ENCODE data around the gene LTB4R2. TPM values are rescaled to one million over a fixed set of nuclear protein-coding genes. Genes with fewer than 3 reads are reported as not detected.
"Not testable (repeated sequence)": the region's sequence is repeated elsewhere in the genome, so short reads cannot be mapped to it uniquely, and the experiment has no call there.

The LTB4R2 gene
- total RNA-seq, 1 donor from 2014 or later: 17.5 TPM

DNA sequence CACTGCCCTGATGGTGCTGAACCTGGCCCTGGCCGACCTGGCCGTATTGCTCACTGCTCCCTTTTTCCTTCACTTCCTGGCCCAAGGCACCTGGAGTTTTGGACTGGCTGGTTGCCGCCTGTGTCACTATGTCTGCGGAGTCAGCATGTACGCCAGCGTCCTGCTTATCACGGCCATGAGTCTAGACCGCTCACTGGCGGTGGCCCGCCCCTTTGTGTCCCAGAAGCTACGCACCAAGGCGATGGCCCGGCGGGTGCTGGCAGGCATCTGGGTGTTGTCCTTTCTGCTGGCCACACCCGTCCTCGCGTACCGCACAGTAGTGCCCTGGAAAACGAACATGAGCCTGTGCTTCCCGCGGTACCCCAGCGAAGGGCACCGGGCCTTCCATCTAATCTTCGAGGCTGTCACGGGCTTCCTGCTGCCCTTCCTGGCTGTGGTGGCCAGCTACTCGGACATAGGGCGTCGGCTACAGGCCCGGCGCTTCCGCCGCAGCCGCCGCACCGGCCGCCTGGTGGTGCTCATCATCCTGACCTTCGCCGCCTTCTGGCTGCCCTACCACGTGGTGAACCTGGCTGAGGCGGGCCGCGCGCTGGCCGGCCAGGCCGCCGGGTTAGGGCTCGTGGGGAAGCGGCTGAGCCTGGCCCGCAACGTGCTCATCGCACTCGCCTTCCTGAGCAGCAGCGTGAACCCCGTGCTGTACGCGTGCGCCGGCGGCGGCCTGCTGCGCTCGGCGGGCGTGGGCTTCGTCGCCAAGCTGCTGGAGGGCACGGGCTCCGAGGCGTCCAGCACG lies 6.1 kb downstream of the LTB4R2 start:
- intact Hi-C loops (cut with micrococcal nuclease): no loop called here

DNA sequence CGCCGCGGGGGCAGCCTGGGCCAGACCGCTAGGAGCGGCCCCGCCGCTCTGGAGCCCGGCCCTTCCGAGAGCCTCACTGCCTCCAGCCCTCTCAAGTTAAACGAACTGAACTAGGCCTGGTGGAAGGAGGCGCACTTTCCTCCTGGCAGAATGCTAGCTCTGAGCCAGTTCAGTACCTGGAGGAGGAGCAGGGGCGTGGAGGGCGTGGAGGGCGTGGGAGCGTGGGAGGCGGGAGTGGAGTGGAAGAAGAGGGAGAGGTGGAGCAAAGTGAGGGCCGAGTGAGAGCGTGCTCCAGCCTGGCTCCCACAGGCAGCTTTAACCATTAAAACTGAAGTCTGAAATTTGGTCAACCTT lies 6.6 kb downstream of the LTB4R2 start:
- intact Hi-C loops (cut with micrococcal nuclease): no loop called here

DNA sequence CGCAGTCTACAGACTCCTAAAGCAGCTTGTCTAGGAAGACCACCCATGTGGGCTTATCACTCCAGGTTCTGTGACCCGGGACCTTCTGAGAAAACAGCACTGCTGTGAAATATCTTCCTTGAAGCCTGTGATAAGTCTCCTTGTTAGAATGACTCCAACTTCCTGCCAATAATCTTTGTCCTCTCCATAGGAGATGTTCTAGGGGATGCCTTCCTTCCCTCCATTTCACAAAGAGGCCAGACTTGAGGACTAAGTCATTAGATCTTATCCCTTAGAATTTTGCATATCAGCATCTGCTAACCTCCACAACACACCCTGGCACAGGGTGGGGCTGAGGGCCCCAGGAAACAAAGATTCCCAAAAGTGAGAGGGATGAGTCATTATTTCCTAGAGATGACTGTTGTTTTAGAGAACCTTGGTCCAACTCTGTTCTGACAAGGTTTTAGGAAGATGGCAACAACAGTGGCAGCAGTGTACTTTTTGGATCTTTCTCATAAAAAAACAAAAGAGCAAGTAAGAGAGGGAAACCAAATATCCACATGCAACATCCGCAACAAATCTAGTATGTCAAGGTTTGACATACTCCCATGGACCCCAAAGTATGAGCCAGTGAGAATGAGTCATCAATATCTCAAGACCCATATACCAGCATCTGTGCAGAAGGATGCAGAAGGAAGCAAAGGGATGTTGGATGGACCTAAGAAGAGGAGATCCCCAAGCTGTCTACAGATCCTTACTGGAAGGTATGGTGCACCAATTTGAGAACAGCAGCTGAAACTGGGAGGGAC lies 7.4 kb downstream of the LTB4R2 start:
- intact Hi-C loops (cut with micrococcal nuclease): no loop called here

DNA sequence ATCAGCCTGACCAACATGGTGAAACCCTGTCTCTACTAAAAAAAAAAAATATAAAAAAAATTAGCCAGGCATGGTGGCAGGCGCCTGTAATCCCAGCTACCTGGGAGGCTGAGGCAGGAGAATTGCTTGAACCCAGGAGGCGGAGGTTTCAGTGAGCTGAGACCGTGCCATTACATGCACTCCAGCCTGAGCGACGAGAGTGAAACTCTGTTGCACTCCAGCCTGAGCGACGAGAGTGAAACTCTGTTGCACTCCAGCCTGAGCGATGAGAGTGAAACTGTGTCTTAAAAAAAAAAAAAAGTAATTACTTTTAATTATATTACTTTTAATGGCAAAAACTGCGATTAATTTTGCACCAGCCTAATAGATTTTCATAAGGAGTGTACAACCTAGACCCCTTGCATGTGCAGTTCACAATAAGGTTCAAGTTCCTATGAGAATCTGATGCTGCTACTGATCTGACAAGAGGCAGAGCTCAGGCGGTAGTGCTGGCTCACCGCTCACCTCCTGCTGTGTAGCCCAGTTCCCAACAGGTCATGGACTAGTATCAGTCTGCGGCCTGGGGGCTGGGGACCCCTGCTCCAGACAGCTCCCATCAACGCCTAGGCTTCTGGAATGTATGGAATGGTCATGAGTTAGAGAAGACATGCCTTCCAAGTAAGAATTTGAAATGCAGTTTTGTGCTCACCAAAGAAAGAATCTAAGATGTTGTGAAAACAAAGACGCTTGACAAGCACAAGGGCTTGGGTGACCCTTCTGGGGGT lies 11.5 kb downstream of the LTB4R2 start:
- intact Hi-C loops (cut with micrococcal nuclease): no loop called here

DNA sequence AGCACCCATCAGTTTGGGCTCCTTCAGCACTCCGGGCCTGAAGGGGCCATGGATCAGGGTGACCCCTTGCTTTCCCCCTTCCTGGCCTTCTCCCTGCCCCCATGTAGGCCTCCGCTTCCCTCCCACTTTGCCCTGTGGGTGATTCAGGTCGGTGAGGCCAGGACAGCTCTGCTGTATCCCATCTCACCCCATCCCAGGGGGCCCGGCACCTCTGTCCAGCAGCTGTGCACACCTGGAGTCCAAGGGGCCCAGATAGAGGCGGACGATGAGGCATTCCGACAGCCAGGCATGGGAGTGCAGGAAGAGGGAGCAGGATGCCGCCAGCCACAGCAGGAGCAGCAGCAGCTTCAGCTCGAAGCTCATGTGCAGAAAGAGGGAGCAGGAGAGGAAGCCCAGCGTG lies 12.7 kb downstream of the LTB4R2 start:
- intact Hi-C loops (cut with micrococcal nuclease): no loop called here

DNA sequence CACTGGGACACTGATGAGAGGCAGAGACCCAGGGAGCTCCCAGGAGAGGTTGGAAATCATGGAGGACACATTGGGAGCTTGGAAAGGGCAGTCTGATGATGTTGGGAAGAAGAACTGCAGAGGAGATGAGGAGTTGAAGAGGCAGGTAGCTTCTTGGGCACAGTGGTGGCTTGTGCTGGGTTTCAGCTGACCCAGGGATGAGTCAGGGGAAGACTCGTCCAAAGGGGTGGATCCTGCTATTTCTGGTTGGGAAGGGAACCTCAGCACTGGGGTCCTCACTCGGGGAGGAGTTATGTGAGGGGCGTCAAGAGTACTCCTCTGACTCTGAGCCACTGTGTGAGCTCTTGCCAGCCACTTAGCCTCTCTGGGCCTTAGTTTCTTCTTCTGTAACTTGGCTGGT lies 13.4 kb downstream of the LTB4R2 start:
- intact Hi-C loops (cut with micrococcal nuclease): no loop called here

DNA sequence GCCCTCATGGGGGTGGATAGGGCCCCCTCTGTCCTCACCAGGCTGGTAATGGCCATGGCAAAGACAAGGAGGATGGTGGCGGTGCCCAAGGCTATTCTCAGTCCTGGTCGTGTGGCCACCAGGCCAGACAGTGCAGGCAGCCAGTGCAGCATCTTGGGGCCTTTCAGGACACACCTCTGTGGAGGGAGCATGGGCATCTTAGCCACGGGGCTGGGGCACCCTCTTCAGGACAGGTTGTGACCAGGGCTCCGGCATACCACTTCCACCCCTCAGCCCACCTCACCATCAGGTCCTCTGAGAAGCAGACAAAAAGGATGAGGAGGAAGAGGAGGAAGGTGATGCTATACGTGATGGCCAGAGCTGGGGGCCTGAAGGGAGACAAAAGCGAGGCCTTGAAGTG lies 14.1 kb downstream of the LTB4R2 start:
- intact Hi-C loops (cut with micrococcal nuclease): no loop called here

DNA sequence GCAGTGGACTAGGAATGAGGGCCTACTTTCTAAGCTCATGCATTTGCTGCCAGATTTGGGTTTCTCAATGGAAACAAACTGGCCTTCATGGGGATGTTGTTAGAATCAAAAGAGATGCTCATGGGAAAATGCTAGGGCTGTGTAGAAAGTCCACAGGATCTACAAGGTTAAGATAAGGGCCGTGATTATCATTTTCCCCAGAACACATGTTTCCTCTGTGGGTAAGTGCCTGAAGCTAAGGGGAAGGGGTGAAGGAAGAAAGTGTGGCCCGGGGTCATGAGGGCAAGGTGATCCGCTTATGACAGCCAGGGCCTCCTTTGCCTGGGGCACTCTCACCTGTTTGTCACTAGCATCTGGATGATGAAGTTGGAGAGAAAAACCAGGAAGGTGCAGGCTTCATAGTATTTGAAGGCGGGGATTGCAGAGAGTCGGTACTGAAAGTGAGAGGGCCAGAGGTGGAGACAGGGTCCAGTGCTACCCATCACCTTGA lies 15.1 kb downstream of the LTB4R2 start:
- intact Hi-C loops (cut with micrococcal nuclease): no loop called here

DNA sequence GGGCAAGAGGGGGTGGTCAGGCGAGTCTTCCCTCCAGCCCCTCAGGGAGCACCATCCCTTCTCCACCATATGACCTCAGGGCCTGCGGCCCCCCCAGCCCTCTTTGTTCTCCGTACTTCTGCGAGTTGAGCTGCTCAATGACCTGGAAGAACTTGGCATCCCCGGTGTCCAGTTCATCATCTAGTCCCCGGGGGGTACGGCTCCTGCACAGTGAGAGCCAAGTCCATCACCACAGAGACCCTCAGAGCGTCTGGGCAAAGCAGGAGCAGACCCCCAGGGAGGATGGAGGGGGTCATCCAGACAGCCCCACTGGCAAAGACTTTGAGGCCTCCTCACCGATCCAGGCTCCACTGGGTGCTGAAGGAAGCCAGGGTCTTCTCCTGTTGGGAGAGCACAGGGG lies 16.0 kb downstream of the LTB4R2 start:
- intact Hi-C loops (cut with micrococcal nuclease): no loop called here

DNA sequence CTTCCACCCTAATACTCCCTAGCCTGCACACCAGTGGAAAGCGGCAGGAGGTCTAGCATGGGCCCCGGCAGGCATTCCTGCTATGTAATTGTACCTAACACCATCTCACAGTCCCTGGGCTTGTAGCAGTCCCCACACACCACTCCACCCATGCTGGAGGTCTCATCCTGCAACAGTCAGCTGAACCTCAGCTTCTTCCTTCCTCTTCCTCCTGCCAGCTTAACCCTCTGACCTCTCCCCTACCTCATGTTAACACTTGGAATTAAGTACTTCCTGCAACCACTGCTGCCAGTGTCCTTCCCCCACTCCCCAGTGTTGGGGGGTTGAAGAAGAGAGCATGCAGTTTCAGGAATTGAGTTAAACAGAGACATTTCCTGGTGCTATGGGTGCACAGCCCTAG lies 17.4 kb downstream of the LTB4R2 start:
- intact Hi-C loops (cut with micrococcal nuclease): no loop called here

DNA sequence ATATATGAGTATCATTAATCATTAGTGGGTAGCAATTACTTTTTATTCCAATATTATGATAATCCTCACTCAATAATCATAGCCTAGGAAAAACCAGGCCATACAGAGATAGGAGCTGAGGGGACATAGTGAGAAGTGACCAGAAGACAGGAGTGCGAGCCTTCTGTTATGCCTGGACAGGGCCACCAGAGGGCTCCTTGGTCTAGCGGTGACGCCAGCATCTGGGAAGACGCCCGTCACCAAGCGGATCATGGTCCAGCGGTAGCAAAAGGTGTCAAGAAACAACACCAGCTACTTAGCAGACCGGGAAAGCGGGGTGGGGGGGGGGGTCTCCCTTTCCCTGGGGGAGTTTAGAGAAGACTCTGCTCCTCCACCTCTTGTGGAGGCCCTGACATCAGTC lies 18.0 kb downstream of the LTB4R2 start:
- intact Hi-C loops (cut with micrococcal nuclease): not testable (repeated sequence)

DNA sequence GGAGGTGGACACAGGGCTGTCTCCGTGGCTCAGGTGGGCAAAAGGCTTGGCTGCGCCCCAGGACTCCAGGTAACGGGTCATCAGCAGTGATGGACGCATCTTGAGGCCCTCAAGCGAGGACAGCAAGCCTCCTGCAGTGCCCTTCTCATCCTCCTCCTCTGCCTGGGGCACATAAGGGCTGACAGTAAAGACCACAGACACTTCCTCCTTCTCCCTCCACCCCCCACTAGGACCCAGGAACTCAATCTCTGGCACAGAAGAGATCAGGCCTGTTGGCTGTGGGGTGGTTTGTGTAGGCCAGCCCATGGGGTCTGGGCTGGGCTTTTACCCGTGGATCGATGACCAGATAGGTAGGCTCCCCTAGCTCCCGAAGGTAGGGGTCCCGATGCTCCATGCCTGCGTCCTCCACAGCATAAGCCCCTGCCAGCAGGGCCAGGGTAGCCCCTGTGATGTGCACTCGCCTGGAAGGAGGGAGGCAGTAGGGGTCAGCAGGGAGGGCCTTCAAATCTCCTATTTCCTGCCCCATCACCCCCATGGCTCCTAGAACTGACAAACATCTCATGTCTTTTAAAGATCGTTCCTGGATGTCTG lies 19.2 kb downstream of the LTB4R2 start:
- intact Hi-C loops (cut with micrococcal nuclease): no loop called here

DNA sequence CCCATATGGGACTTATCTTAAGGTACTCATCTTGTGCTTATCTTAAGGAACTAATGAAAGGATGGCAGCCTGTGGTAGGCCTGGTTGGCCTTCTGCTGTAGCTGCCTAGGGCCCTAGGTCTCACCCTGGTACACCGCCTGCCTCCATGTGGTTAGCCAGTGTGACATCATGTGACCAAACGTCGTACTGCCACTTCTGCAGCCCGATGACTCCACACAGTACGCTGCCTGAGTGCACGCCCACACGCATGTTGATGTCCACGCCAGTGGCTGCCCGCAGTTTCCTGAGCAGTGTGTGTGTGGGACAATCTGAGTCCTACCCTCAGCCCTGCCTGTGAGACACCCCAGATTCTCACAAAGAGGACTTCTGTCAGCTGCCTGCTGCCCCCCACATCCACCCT lies 19.8 kb downstream of the LTB4R2 start:
- intact Hi-C loops (cut with micrococcal nuclease): loop anchor here (5.0 to 10.0 kb wide), 4 partner anchors 32 to 348 kb away; partner anchors contain the start of genes DHRS1, NFATC4 and NOP9

DNA sequence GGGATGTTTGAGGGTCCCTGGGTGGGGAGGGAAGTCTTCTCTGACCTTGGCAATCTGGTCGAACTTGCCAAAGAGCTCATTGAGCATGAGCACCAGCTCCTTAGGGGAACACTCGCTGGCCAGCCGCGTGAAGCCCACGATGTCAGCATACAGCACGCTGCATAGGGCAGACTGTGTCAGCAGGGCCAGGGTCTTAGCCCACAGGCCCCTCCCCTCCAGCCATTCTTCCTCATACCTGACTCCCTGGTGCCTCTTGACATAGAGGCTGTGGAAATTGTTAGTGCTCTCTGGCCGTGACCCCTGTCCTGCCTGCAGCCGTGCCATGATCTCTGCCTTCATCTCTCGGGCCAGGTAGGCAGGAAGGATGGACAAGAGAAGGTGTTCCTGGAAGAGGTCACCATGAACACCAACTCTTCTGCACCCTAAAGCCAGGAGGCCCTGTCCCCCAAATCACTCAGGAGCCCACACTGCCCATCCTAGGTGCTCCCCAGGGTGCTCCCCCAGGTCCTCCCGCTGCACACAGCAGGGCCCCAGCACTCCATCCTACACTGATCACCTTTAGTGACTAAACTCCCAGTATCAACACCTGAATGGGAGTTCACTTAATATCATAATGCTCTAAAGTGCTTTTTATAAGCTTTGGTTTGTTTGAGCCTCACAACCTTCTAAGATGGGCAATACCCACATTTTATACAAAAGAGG lies 21.2 kb downstream of the LTB4R2 start:
- intact Hi-C loops (cut with micrococcal nuclease): loop anchor here (5.0 to 10.0 kb wide), 4 partner anchors 34 to 346 kb away; partner anchors contain the start of genes DHRS1, NFATC4 and NOP9

DNA sequence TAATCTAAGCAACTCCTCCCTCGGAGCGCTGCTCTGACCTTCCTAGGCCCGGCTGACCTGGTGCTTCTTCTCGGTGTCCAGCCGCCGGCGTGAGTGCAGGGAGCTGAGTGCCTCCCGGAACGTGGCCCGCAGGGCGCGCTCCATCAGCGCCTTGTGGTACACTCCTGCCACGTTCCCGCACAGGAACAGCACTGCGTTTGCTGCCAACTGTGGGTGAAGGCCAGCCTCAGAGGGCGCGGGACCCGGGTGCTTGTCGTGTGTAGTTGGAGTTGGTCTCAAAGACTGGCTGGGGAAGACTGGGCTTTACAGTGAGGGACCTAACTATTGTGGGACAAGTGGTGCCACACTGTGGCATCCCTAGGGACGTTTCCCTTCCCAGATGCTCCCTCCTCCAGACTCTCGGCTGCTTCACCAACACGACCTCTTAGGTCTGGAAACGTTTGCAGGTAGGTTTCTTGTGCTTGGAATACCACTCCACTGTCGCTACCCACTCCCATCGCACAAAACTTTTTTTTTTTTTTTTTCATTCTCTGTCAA lies 21.9 kb downstream of the LTB4R2 start:
- intact Hi-C loops (cut with micrococcal nuclease): loop anchor here (1.0 to 10.0 kb wide), 8 partner anchors 21 to 346 kb away; partner anchors contain the start of genes DHRS1, LTB4R, LTB4R2 and NFATC4

DNA sequence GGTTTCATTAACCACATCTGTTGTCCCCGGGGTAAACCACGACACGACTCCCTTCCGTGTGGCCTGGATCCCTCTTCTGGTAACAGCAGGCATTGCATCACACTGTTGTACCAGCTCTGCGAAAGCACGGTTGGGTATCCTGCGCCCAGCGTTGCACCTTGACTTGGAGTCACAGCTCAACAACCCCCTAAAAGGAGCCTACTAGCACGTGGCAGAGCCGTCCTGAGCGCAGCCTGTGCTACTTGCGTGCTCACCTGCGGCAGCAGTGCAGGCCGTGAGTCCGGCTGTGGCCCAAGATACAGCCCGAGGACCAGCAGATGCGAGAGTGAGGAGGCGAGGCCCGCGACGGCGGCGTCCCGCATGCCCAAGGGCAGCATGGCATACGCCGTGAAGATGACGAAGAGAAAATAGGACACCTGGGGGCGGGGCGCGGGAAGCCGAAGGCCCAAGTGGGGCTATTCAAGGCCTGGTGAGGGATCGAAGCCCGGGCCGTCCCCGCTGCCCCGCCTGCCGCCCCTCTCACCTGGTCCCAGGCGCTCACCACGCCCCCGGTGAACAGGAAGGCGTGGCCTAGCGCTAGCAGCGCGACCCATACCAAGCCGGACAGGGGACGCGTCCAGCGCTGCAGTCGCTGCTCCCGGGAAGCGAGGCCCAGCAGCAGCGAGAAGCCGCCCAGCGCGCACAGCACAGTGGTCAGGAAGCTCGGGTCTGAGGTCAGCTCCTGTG lies 22.5 kb downstream of the LTB4R2 start:
- intact Hi-C loops (cut with micrococcal nuclease): loop anchor here (1.0 to 10.0 kb wide), 8 partner anchors 22 to 345 kb away; partner anchors contain the start of genes DHRS1, LTB4R, LTB4R2 and NFATC4

DNA sequence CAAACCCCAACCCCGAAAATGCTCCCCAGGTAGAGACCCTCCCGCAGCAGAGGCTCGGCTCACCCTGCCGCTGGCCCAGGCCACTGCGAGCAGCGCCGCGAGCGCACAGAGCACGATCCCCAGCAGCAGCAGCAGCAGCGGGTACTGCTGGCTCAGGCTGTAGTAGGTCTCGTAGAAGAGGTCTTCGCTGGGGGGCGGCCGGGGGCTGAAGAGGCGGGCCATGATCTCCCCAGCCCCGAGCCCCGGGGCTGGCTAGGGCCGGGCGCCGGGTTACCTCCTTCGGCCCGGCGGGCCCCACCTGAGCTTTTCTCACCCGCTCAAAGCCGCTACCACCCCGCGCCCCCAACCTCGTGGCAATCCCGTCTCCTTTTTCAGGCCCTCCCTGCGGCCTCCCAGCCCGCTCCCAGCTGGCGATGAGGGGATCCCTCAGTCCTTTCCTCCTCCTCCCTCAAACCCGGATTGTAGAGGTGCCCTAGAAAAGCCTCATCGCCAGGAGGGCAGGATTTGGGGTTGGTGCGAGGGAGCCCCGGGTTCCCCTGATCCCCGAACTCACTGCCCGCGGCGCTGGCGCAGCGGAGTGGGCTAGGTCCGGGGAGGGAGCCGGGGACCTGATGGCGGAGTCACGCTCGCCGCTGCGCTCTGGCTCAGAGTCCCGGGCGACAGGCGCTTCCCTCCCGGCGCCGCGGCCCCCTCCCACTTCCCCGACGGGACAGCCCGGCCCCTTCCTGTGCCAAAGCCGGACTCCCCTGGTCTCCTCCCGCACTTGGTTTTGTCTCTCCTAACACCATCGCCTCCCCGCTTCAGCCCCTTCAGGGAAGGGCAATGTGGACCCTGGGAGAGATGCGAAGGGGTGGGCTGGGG lies 24.7 kb downstream of the LTB4R2 start, which contains the start of gene ADCY4:
Gene ADCY4 (minus strand): TSS at position 641 of the 861 bp plus-strand sequence. CDS start 419 bp downstream, at position 222.
- intact Hi-C loops (cut with micrococcal nuclease): loop anchor here (5.0 to 10.0 kb wide), 4 partner anchors 33 to 343 kb away; partner anchors contain the start of genes DHRS1, NFATC4 and NOP9

Data from T-helper 2 cell treated with Interferon-gamma antibody and Interleukin-4, amounts not matched to agents 100 ng/mL and 5 ng/mL, for 36 hours (primary cell).